GM19372 (cell line): ENCODE data around the gene B4GAT1.

Source experiments
- ATAC-seq: cut with Tn5 transposase; IDR thresholded peaks from one replicate; pipeline ENCODE4 v1.9.1; 2021; ENCODE audit warnings: mild to moderate bottlenecking, low read depth, moderate library complexity; ENCODE audit not compliant: unreplicated experiment

The B4GAT1 gene

DNA sequence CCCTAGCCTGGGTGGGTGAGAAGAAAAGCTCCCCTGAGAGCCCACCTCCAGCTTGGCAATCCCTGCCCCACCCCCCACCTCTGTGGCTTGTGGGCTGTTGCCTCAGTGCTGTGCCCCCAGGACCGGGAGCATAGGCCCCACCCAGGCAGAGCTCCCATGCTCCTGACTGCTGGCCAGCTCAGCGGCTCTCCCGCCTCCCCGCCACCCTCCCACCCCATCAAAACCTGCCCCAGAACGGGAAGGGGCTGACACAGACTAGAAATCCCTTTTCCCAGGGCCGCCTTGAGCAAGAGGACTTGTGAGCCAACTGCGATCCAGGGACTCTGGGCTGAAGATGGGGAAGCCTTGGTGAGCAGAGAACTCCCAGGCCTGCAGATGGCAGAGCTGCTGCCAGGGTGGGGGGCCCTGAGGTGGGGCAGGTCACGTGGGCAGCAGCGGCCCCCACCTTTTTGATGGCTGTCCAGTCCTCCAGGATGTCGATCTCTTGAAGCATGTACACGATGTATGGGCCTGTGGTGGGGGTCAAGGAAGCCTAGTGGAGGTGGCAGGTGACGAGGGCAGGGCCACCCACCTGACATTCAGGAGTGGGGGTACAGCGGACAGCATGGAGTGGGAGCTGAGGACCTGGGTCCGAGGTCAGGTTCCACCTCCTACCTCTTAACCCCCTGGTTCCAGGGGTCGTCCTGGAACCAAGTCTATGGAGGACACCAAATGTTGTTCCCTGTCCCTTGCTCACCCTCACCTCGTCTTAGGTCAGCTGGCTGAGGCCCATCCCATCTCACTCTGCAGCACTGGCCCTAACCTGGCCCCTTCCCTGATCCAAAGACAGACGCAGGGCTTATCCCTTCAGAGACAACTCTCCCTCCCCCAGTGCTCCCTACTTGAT is 8.9 kb downstream of the B4GAT1 start:
- no peak for ATAC-seq

DNA sequence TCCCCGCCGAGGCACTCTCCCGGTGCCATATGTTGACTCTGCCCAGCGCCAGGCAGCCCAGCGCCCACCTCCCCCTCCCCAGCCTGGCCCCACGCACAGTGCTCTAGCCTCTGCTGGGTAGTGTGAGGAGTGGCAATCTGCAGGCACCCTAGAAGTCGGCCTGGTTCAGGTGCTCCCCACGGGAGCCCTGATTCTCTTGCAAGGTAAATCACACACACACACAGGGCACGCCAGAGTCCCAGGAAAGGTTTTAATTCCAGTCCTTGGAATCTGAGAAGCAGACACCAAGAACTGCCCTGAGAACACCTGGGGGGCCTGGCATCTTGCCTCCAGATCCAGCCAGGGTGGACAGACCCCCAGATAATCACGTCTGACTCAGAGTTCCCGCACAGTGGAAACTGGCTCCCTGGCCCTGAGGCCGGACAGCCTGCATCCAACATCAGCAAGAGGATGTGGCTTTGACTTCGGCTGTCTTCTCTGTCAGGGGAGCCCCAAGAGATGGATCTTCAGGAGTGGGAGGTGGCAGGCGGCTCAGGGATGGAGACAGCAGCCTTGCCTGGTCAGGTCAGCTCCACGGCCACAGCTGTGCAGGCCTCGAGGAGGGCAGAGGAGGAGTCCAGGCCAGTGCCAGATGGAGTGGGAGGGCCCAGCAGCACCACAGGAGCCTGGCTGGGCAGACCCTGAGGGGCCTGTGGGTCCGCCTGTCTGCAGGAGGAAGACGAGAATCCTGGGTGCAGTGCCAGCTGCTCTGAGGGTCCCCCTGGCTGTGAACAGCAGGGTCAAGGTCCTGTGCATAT is 10.1 kb downstream of the B4GAT1 start:
- no peak for ATAC-seq

DNA sequence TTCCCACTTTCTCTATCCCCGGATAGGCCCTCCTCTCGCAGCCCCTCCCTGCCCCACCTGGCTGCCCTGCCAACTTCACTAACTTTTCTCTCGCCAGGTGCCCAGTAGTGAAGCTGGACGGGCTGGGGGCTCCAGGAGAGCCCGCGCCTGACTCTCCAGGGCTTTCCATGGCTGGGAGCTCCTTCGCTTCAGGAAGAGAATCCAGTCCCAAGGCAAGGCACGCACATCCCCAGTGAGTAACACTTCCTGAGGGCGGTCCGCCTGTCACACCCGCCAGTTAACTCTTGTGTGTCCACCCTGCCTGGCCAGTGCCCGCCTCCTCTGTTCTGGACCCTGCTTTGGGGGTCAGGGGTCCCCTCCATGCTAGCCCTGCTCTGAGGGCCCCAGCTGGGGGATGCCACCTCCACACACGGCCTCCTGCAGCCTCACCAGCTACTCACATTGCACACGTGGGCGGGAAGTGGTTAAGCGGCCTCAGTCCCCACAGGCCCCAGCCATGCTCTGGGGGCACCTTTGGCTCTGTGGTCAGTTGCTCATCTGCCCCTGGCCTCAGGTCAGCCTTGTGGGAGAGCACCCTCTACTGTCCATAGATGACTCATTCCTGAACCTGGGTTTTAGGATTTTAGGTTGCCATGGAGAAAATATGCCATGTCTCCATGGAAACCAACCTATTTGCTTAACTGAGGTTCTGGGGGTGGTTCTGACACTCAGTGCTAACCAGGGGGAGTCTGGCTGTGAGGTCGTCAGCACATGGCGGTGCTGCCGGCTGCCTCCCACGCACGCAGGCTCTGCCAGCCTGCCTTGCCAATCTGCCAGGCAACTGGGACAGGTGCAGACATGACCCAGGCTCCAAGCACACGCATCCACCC is 11.0 kb downstream of the B4GAT1 start, which contains the start of gene RIN1:
RIN1 (minus strand) TSS at position 201 of the 869 bp plus-strand sequence; CDS start at position 169, 32 bp downstream.
- ATAC-seq: peak; percentile 77

DNA sequence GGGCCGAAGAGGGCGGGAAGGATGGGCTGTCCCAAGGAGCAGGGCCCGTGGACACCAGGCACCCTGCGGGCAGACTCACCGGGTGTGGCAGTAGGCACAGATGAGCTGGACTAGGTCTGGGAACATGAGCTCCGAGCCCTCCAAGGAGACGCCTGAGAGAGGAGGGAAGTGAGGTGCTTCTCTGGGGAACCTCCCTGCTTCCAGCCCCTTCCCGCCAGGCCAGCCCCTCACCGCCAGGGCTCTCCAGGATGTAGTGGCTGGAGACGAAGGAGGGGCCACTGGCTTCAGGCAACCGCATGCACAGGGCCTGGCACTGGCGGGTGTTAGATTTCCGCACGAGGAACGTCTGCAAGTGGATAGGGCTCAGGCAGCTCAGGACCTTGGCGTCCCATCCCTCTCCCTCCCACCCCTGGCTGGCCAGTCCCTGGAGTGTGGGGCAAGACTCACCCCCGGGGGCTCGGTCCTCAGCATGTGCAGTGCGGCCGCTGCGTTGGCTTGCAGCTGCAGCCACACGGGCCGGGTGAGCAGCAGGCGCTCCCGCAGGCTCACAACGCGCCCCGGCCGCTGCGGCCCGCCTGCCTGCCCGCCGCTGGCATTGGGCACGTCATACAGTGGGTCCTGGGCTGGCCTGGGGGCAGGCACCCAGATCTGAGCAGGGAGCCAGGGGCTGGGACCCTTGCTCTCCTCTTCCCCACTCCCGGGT is 11.7 kb downstream of the B4GAT1 start:
- ATAC-seq: no peak

DNA sequence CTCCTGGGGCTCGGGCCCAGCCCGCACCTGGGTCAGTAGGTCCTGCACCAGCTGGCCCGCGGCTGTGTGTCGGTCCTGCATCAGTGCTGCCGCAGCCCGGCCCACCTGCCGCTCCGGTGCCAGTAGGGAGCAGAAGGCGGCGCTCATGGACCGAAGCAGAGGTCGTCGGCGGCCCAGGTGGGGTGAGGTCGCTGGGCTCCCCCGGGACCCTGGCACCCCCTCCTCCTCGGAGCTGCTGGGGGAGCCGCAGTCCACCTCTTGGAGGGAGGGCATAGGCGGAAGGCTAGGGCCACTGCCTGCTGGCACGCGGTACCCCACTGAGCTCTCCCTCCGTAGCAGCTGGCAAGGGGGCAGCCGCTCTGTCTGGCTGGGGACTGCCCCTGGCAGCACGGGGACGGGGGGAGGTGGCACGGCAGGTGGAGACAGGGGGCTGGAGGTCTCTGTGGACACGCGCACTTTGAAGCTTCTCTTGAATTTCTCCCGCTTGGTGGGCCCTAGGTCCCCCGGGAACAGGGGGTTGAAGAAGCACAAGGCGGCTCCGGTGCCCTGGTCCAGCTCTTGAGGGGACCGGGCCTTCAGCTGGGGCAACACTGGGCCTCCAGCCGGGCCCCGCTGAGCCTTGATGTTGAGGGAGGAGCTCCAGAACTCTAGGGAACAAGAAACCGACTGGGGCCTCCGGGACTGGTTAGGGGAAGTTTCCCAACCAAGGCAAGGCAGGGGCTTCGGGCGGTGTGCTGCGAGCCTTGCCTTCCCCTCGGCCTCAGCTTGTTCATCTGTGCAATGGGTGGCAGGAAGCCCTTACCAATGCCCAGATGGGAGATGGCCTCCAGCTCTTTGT is 12.6 kb downstream of the B4GAT1 start:
- no peak for ATAC-seq

DNA sequence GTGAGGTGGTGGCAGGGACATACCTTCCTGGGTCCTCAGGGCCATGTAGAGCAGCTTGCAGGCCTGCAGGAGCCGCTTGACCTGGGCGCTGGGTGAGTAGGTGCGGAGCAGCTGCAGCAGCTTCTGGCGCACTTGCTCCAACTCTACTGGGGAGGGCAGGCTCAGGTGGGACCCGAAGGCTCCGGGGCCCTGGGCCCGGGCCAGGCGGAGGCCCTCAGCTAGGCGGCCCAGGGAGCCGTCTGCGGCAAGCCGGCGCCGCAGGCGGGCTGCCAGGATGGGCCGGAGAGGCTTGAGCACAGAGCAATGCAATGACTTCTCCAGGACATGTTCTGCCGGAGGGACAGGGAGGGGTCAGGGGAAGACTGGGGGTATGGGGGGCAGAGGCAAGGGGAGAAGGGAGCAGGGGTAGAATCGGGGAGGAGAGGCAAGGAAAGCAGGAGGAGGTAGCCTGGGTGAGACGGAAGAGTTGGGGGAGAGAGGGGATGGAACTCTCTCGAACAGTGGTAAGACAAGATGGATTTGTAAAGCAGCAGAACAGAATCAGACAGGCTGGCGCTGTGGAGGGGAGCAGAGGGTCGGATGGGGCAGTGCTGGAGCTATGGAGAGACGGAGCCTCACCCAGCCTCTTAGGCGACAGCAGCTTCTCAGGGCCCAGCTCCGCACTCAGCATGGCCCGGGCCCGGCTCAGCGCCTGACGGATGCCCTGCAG is 13.4 kb downstream of the B4GAT1 start:
- no peak for ATAC-seq

DNA sequence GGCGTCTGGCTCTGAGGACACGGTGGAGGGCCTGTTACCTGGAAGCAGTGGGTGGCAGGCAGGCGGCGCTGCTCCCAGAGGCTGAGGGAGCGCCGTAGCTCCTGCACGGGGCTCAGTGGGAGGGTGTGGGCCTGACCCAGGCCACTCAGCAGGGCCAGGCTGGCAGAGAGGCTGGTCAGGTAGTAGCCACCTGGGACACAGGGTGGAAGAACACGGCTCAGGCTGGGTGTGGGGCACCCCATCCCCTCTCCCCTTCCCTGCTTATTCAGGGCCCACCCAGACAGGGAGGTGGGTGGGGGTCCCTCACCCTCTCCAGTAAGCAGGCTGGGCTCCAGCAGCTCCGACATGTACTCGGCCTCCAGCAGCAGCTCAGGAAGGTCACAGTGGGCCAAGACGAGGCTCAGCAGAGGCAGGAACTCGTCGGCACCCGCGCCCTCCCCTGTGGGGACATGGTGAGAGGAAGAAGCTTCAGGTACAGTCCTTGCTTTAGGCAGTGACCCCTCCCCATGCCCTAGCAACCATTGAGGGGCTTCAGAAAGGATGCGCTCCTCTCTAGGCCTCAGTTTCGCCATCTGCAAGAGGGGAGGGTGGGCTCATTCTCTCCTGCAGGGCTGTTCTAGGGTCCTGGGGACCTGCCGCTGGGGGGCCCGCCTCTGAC is 14.1 kb downstream of the B4GAT1 start:
- ATAC-seq: no peak

DNA sequence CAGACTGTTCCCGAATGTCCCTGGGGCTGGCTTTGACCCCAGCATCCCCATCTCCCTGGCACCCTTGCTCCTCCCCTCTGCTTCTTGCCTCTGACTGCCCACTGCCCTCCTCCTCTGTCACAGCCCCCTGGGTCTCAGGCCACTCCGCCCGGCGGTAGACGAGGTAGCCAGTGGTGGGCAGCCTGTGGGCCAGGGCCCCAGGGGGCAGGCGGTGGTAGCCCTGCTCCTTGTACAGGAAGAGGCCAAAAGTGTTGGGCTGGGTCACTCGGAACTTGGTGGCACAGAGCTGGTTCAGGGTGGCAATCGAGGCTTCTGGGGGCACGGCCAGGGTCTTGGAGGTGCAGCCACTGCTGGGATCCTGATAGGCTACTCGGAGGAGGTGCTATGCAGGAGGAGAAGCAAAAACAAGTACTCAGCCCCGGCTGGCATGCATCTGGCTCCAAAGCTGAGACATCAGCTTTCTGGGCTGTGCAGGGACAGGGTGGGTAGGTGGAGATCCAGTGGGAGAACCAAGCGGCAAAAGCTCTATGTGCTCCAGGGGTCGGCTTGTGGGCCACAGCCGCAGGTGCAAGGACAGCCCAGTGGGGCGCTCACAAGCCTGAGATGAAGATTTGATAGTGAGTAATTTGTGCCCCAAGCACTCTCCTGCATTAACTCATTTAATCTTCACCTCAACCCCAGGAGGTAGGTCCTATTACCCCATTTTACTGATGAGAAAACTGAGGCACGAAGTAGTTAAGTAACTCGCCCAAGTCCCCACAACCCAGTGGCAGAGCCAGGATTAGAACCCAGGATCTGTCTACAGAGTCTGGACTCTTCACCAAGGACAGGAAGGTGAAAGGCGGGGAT is 14.8 kb downstream of the B4GAT1 start:
- ATAC-seq: no peak

DNA sequence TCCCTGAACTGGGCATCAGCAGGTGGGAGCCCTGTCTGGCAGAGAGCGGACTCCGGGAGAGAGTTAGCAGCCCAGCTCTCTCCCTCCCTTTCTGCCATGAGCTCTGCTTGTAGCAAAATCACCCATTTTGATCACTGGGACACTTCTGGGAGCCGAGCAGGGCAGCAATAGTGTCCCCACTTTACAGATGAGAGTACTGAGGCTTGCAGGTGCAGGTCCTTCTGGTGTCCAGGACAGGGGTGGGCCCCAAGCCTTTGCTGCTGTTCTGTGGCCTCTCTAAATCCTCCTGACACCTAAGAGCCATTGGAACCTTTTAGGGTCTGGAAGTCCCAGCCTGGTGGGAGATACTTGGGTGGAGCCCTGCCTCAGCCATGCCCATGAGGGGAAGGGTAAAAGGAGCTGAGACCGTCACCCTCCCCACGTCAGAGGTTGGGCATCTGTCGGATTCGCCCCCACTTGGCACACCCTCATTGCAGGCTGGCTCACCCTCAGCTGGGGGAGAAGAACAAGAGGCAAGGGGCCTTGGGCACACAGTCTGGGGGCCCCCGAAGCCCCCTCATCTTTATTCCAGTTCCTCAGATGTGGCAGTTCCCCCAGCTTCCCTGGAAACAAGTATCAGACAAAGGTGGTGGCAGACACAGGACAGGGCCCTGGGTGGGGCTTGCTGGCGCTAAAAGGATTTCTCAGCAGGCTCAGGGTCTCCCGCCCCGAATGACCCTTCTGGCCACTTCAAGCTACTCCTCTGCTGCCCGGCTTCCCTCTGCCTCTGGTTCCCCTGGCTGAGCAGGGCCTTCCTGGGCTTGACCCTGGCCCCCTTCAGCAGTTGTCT is 15.7 kb downstream of the B4GAT1 start:
- no peak for ATAC-seq

DNA sequence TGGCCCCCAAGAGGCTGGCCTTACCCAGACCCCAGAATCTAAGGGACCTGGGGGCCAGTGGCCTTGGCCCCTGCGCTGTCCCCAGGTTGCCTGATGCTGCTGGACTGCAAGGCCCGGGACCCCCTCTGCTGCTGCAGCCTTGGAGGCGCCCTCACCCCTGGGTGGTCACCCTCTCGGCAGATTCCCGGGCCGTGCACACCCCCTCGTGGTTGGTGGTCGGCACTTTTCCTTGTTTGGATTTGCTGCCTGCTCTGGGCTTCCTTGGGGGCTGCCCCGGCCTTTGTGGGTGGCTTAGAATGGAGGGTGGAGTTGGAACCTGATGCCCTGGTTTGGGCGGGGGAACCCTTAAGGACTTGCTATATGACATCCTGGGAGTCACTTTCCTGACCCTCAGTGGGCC is 16.5 kb downstream of the B4GAT1 start:
- ATAC-seq: no peak

DNA sequence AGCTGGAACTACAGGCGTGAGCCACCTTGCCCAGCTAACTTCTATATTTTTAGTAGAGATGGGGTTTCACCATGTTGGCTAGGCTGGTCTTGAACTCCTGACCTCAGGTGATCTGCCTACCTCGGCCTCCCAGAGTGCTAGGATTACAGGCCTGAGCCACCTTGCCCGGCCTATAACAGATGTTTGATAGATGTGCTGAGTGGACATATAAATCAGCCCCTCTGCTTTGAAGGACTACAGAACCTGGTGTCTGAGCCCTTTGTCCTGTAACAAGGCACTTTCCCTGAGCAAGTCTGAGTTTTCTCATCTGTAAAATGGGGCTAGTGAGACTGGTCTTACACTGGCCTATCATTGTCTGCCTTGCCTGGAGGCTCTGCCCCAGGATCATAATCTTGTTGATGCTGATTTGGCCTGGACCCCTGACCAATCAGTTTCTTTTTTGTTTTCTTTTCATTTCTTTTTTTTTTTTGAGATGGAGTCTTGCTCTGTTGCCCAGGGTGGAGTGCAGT is 18.2 kb downstream of the B4GAT1 start:
- no peak for ATAC-seq

DNA sequence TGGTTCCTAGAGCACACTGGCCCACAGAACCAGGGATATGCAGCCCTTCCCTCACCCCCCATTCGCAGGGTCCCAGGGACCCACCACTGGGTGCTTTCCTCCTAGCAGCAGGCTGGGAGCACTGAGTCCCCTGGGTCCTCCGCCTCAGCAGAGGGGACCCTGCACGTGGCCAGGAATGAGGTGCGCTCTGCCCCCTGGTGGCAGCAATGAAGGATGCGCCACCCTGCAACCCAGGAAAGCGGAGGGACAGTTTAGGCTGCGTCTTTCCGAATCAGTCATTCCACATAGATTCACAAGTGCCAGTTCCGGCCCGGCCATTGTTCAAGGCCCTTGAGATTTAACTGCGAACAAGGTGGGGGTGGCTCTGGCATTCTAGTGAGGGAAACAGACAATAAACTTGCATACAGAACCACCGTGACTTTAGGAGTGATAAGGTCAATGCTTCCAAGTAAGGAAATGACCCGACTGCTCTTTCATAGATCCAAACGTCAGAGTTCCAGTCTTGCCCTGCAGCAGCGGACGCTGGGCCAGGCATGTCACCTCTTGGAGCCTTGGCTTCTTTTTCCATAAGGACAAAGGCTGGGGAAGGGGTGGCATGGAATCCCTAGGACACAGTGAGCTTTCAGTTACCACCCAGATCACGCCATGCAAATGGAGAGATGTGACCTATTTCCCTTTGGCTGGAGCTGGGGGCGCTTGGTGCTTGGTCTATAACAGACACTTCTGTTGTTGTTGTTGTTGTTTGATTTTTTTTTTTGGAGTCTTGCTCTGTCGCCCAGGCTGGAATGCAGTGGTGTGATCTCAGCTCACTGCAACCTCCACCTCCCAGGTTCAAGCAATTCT is 18.9 kb downstream of the B4GAT1 start:
- no peak for ATAC-seq

DNA sequence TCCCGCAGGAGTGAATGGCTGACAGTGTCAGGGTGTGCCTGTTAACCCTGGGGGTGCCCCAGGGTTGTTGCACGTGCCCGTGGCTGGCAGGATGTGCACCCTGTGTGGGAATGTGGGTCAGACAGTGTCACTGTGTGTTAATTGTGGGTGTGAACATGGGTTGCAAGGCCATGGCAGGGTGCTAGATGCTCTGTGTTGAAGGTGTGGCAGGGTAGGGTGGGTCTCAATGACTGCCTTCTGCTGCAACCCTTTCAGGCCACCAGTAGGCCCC is 19.5 kb downstream of the B4GAT1 start:
- no peak for ATAC-seq

DNA sequence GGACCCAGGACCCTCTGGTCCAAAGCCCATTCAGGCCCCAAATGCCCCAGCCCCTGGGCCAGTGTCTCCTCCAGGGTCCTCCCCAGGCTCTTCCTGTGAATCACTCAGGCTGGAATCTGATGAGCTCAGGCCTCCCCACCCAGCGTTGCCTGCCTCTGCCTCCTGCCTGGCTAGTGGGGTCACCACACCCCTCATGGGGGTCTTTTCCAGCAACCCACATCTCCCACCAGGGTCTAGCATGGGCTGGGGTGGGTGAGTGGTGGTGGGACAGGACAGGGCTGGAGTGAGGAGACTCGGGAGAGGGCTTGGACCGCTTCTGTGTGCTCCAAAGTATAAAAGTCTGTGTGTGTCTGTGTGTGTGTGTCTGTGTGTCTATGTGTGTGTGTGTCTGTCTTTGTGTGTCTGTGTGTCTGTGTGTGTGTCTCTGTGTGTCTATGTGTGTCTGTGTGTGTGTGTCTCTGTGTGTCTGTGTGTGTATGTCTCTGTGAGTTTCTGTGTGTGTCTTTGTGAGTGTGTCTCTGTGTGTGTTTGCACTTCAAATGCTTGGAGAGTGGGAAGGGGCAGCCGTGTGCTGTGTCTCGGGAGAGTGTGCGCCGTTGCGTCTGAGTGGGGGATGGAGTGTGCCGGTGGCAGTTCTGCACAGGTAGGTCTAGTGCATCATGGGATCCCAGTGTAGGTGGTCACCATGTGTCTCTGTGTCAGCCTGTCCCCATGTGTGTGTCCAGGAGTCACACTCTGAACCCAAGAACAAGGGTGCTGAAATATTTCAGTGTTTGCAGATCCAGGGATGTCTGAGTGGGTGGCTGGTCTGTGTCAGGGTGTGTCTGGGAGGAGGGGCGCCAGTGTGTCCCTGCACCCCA is 20.0 kb downstream of the B4GAT1 start:
- no peak for ATAC-seq
